HG02852 (cell line): ENCODE measurements around the gene EPN2.

Source experiments
- ATAC-seq: cut with Tn5 transposase; IDR thresholded peaks from one replicate; pipeline ENCODE4 v1.9.1; 2021; ENCODE audit warnings: mild to moderate bottlenecking, moderate library complexity; ENCODE audit not compliant: unreplicated experiment

EPN2 gene

GRCh38 chr17:19363114-19363438 lies 125.9 kb downstream of the EPN2 start:
- no peak for ATAC-seq

DNA sequence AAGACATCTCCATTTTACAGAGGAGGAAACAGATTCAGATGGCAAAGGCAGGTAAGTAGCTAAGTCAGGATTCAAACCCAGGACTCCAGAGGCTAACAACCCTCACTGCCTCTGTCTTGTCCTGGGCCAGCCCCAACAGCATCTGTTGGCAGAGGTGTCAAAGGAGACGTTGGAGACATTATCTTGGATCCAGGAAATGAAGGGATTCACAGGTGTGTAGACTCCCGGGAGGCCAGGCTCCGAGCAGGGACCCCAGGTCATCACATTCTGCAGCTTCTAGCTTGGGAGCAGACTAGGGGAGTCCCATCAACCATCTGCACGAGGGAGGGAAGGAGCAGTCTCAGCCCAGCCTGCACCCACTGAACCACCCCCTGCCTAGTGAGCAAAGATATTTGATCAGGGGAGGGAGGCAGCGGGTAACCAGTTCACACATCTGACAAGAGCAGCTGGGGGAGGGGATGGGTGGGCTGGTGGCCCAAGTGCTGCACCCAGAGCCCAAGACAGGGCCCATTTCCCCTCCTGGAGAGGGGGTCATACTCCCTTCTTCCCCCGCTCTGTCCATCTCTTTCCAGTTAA lies 126.4 kb downstream of the EPN2 start:
- ATAC-seq: no peak

GRCh38 chr17:19364699-19365498 lies 127.7 kb downstream of the EPN2 start:
- ATAC-seq: no peak

GRCh38 chr17:19365499-19365817 lies 128.3 kb downstream of the EPN2 start:
- ATAC-seq: no peak

- no peak for ATAC-seq
Measured at GRCh38 chr17:19365833-19366636, 128.9 kb downstream of the EPN2 start.

GRCh38 chr17:19366637-19366972 lies 129.4 kb downstream of the EPN2 start:
- no peak for ATAC-seq

DNA sequence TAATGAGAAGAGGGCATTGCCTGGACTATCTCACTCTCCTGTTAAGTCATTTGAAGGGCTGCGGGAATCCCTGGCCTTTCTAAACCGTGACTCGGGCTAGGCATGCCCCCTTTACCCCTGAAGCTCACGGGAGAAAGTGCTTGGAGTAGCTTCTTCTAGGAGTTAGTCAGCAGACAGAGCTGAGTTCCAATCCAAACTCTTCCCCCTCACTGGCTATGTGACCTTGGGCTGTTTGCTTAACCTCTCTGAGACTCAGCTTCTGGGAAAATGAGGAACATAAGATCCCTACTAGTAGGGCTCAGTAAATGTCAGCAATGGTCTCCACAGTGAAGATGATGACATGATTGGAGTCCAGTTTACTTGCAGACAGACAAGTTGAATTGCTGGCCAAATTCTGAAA lies 131.1 kb downstream of the EPN2 start:
- ATAC-seq: no peak

- no peak for ATAC-seq
Measured at GRCh38 chr17:19369107-19369778, 132.1 kb downstream of the EPN2 start.

DNA sequence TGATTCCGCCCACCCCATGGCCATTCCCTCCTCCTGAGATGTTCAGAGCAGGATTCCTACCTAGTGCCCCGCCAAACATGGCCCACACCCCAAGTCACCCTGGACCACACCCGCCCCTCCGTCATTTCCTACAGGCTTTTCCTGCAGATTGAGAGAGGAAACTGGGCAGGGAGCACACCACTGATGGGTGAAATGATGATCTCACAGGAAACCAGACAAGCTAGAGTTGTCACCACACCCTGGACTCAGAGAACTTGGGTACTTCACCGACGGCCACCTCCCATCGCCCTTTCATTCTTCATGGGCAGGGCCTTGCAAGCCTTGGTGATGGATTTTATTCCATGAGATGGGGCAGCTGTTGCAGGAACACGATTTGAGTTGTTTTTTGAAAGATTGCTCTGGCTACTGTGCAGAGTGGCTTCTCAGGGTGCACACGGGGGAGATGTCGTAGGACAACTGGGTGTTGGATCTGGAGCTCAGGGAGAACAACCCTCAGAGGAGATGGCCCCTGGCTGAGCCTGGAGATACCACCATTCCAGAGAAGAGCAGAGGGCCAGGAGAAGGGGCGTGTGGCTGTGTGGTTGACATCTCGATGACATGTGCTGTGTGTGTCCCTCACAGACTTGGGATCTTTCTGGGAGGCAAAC lies 132.8 kb downstream of the EPN2 start:
- no peak for ATAC-seq

DNA sequence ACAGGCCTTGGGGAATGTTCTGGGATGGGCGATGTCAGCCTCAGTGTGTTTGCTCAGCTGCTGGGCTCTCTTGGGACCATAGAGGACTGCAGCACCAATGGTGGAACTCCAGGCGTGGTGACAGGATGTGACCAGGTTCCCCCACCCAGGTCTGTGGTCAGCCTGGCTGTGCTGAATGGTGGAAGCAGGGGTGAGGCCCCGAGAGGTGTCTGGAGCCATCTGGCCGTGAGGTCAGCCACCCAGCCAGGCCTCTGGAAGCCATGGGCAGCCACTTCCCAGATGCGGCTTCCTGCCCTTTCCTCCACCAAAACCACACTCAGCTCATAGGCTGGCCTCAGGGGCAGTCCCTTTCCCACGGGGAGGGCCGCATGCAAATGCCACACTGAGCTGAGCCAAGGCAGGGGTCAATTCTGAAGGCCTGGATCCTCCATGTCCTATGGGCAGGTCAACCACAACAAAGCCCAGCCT lies 133.4 kb downstream of the EPN2 start:
- no peak for ATAC-seq

DNA sequence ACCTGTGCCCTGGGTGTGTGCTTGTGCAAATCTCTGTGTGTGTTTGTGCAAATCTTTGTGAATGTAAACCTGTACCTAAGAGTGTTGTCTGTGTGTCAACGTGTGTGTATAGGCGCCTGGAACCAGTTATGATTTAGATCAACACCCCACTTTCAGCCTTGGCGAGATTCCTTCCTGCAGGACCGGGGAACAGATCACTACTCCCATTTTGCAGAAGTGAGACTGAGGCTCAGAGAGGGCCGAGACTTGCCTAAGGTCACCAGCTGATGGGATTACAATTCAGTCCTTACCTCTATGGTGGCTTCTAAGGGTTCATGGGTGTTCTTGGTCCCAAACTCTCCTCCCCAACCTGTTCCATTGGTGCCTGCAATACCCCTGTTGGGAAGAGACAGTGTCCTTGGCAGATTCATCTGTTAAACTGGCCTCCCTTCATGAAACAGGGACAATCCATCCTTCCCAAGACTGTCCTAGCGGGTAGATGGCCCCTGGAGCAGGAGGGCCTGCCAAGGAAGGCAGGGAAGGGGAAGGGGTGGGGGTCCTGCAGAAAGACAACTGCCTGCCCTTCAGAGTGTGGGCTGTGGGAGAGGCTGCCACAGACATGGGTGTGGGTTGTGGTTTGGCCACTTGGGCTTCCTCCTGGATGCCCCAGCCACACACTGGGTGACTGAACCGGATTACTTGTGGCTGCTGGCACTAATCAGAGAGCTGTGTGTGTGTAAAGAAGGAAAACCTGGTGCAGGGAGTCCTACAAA lies 134.3 kb downstream of the EPN2 start:
- no peak for ATAC-seq

GRCh38 chr17:19372011-19372370 lies 134.8 kb downstream of the EPN2 start:
- no peak for ATAC-seq

GRCh38 chr17:19372439-19372838 lies 135.3 kb downstream of the EPN2 start:
- no peak for ATAC-seq

DNA sequence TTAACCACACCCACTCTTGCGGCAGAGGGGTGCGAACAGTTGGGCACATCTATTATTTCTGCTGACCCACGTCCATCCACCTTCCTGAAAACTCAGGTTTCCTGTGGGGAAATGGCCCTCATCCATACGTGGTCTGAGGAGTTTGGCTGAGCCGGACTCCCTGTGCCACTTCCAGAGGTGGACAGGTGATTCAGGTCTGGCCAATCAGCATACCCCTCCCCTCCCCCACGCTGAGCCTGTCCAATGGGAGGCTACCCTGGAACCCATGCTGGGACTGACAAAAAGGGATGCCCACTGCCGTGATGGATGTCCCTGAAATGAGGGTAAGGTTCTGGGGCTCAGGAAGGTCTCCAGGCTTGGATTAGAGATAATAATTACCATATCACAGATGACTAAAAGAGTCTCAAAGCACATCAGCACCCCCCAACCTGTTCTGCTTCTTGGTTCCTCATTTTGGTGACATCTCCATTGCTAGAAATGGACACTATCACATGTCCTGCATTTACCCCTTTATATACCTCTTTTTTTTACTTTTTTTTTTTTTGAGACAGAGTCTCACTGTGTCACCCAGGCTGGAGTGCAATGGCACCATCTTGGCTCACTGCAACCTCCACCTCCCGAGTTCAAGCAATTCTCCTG lies 135.8 kb downstream of the EPN2 start:
- no peak for ATAC-seq

- ATAC-seq: no peak
Measured at GRCh38 chr17:19374136-19374535, 137.0 kb downstream of the EPN2 start.

DNA sequence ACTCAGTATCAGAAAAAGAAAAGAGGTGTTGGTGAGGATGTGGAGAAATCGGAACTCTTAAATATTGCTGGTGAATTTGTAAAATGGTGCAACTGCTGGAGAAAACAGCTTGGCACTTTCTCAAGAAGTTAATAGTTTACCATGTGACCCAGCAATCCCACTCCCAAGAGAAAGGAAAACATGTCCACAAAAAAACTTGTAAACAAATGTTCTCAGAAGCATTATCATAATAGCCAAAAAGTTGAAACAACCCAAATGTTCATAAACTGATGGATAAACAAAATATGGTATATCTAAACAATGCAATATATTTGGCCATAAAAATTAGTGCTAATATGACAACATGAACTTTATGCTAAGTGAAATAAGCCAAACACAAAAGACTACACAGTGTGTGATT lies 138.6 kb downstream of the EPN2 start:
- no peak for ATAC-seq

DNA sequence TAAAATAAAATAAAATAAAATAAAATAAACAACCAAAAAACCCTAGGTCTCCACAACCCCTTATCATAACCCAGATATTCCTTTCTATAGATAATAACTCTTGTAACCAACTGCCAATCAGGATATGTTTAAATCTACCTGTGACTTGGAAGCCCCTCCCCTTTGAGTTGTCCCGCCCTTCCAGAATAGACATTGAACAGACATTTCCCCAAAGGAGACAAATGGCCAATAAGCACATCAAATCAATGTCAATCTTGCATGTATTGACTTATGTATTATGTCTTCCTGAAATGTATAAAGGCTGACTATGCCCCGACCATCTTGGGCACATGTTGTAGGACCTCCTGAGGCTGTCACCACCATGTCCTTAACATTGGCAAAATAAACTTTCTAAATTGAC lies 139.6 kb downstream of the EPN2 start:
- ATAC-seq: no peak

DNA sequence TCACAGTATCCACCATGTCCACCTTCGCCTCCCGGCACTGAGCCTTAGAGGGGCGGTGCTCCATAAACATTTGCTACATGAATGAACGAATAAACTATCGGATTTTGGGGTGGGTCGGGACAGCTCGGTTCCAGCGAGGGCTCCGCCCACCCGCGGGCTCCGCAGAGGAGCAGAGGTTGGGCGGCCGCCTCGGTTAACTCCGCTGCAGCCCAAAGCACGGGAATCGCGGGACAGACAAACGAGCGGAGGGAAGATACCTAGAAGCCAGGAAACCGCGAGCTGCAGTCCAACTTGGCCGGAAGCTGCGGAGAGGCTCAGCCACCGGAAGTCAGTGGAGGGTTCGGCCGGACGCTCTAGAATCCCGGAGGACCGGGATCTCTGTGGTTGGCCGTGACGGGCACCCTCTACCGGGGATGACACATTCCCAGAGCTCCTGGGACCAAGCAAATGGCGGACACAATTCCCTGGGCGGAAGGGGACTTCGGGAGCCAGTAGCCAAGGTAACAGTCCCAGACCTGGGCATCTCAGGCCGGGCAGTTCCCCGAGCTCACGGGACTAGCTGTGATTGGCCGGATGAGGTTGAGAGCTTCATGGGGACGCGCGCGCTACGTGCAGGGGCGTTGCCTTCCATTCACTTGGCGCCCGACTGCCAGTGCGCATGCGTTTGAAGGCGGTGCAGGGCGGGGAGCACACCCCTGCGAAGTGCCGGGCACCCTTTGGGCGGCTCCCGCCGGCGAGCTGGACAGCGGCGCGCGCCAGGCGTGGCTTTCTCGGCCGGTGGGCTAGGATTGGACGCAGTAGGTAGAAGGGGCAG lies 140.6 kb downstream of the EPN2 start:
- ATAC-seq: peak; percentile 92
